Peyer's patch (tissue), 4 donors: ENCODE measurements around the gene HSPA1A. TPM values are rescaled to one million over a fixed set of nuclear protein-coding genes. Genes with fewer than 3 reads are reported as not detected.

Experiments used
- DNase-seq, 3 donors: peaks; one replicate each; pipeline ENCODE4 v3.0.0-alpha.2; 2017 to 2019
- H3K27ac ChIP-seq, 4 donors: fragments of 200-600 bp; sonication (generic); one replicate each; pipeline ENCODE4 v1.5.1; 2016 to 2019
- H3K27me3 ChIP-seq, 2 donors: fragments of 200-600 bp; sonication (generic); one replicate each; pipeline ENCODE4 v1.5.1; 2019
- H3K36me3 ChIP-seq, 3 donors: fragments of 200-600 bp; sonication (generic); one replicate each; pipeline ENCODE4 v1.5.1; 2016 to 2019
- H3K4me1 ChIP-seq, 4 donors: fragments of 200-600 bp; sonication (generic); one replicate each; pipeline ENCODE4 v1.5.1; 2016 to 2019
- H3K4me3 ChIP-seq, 4 donors: fragments of 200-600 bp; sonication (generic); 1 replicate in 3 of 4; 2 replicates in 1 of 4; pipeline ENCODE4 v1.5.1; 2016 to 2019; ENCODE audit warnings: mild to moderate bottlenecking in 1 of 4
- H3K9me3 ChIP-seq, 4 donors: fragments of 200-600 bp; sonication (generic); one replicate each; pipeline ENCODE4 v1.5.1; 2016 to 2019; ENCODE audit warnings: mild to moderate bottlenecking in 1 of 4
- POLR2A ChIP-seq, 2 donors: fragments of 450-650 bp; IDR thresholded peaks; one replicate each; pipeline ENCODE4 v1.5.1; 2017; ENCODE audit warnings: antibody characterized with exemption in 2 of 2, mild to moderate bottlenecking in 2 of 2, moderate library complexity in 2 of 2
- total RNA-seq, 4 donors: library from RNA; depleted of rRNA; stranded (reverse); fragments of >200 nt; gene quantifications; one replicate each; pipeline ENCODE4 v1.1.0, GENCODE V29; 2016
- TF ChIP-seq, protein P1 (sequence below), 6 experiments: fragments of 450-650 bp in 4 of 6; fragments of 200-600 bp in 2 of 6; sonication (generic) in 1 of 6; IDR thresholded peaks; one replicate each; pipeline ENCODE4 v1.5.1; 2017 to 2019; ENCODE audit warnings: antibody characterized with exemption in 6 of 6, mild to moderate bottlenecking in 3 of 6, moderate library complexity in 1 of 6

HSPA1A gene
- total RNA-seq, 4 donors from 2014 or later = 38.1 to 123 (median 67.0) TPM

GRCh38 chr6:31782126-31782855, 33.1 kb upstream of the HSPA1A start:
- no peak for DNase-seq
- TF ChIP-seq POLR2A (IDR thresholded peaks at IDR 0.05) = no peak
- TF ChIP-seq, protein P1, sequence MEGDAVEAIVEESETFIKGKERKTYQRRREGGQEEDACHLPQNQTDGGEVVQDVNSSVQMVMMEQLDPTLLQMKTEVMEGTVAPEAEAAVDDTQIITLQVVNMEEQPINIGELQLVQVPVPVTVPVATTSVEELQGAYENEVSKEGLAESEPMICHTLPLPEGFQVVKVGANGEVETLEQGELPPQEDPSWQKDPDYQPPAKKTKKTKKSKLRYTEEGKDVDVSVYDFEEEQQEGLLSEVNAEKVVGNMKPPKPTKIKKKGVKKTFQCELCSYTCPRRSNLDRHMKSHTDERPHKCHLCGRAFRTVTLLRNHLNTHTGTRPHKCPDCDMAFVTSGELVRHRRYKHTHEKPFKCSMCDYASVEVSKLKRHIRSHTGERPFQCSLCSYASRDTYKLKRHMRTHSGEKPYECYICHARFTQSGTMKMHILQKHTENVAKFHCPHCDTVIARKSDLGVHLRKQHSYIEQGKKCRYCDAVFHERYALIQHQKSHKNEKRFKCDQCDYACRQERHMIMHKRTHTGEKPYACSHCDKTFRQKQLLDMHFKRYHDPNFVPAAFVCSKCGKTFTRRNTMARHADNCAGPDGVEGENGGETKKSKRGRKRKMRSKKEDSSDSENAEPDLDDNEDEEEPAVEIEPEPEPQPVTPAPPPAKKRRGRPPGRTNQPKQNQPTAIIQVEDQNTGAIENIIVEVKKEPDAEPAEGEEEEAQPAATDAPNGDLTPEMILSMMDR (IDR thresholded peaks at IDR 0.05) = no peak
- peaks cover 0 to 2% (median under 1%) of the 10 kb centered on the region in 4 donors for H3K4me1 ChIP-seq
- H3K4me3 ChIP-seq = no peak overlapping the region
- H3K27ac ChIP-seq = no peak overlapping the region
- H3K36me3 ChIP-seq = peaks cover 0 to 81% (median 0%) of the 10 kb centered on the region in 3 donors
- no peaks in the 10 kb centered on the region for H3K27me3 ChIP-seq
- H3K9me3 ChIP-seq = no peaks in the 10 kb centered on the region

- no peak for TF ChIP-seq POLR2A (IDR thresholded peaks at IDR 0.05)
- TF ChIP-seq, protein P1 (IDR thresholded peaks at IDR 0.05) = no peak
- Histone ChIP-seq H3K4me3 (no peak overlapping the region), H3K27ac (no peak overlapping the region), H3K36me3 (peaks cover 0 to 67% (median 0%) of the 10 kb centered on the region in 3 donors), H3K27me3 (no peaks in the 10 kb centered on the region), H3K4me1 (no peaks in the 10 kb centered on the region), H3K9me3 (no peaks in the 10 kb centered on the region)
- no peak for DNase-seq
These were observed 31.0 kb upstream of the HSPA1A start for GRCh38 chr6:31784098-31784925.

- Histone ChIP-seq H3K36me3 (peaks cover 0 to 56% (median 0%) of the 10 kb centered on the region in 3 donors), H3K4me1 (no peaks in the 10 kb centered on the region), H3K9me3 (no peaks in the 10 kb centered on the region), H3K27ac (no peak overlapping the region), H3K27me3 (no peaks in the 10 kb centered on the region), H3K4me3 (no peak overlapping the region)
- TF ChIP-seq, protein P1 (IDR thresholded peaks at IDR 0.05) = no peak
- no peak for TF ChIP-seq POLR2A (IDR thresholded peaks at IDR 0.05)
- no peak for DNase-seq
These were observed 29.9 kb upstream of the HSPA1A start for GRCh38 chr6:31785475-31785874.

DNA sequence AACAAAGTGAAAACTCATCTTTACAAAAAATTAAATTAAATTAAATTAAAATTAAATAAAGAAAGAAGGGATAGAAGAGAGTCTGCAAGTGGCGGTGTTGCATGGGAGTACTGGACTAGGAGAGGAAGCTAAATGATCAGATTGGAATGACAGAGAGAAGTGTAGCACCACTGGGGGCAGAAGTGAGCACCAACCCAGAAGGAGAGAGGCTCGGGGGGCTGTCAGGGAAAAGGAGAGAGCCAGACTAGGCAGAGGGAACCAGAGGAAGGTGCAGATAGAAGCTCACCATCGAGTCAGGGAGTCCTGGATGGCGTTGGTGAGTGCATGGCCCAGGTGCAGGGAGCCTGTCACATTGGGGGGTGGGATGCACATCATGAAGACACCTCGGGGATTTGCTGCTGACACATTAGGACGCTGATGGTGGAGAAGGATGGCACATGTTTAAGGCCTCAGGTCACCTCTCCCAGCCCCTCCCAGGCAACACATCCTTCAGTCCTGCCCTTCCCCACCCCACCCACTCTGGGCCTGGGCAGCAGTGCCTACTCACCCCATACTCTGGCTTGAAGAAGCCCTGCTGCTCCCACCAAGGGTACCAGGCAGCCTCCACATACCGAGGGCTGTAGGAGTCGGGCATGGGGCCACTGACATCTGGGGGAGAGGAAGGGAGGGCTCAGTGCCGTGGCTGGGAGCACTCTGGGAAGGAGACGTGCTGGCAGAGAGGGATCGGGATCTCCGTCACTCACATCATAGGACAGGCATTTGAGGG, 23.8 kb upstream of the HSPA1A start:
- no peak for TF ChIP-seq POLR2A (IDR thresholded peaks at IDR 0.05)
- TF ChIP-seq, protein P1 (IDR thresholded peaks at IDR 0.05) = peak in 4 of 6 experiments; percentile 43 to 54 (median 48)
- no peaks in the 10 kb centered on the region for H3K9me3 ChIP-seq
- H3K36me3 ChIP-seq = peaks cover 0 to 8% (median 0%) of the 10 kb centered on the region in 3 donors
- peak in 1 of 3 donors; percentile 50 for DNase-seq
- H3K4me3 ChIP-seq = no peak overlapping the region
- no peaks in the 10 kb centered on the region for H3K27me3 ChIP-seq
- H3K27ac ChIP-seq = peak overlapping the region in 1 of 4 donors; percentile 46
- H3K4me1 ChIP-seq = peaks cover 0 to 15% (median 9%) of the 10 kb centered on the region in 4 donors

DNA sequence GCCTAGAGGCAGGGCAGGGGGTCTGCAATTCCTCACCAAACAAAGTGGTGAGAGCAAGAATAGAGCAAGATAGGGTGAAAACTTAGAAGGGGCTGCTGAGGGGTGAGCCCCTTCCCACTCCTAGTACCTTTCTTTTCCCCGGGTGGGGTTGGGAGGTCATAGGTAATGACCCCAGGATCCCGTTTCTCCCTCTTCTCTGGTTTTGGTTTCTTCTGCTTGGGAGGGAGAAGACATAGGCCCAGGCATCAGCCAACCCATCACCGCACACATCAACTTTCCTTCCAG, 23.3 kb upstream of the HSPA1A start:
- Histone ChIP-seq H3K27me3 (no peaks in the 10 kb centered on the region), H3K9me3 (no peaks in the 10 kb centered on the region), H3K4me1 (peaks cover 0 to 15% (median 9%) of the 10 kb centered on the region in 4 donors), H3K4me3 (no peak overlapping the region), H3K36me3 (peaks cover 0 to 8% (median 0%) of the 10 kb centered on the region in 3 donors), H3K27ac (peak overlapping the region in 1 of 4 donors; percentile 46)
- TF ChIP-seq, protein P1 (IDR thresholded peaks at IDR 0.05) = no peak
- TF ChIP-seq POLR2A (IDR thresholded peaks at IDR 0.05) = no peak
- no peak for DNase-seq
